Endothelial cell of umbilical vein (primary cell): ENCODE measurements around the gene RANGRF. TPM values are rescaled to one million over a fixed set of nuclear protein-coding genes. Genes with fewer than 3 reads are reported as not detected.

ENCODE experiments used
- BruUV-seq: library from RNA; stranded (reverse); fragments of 400-500 nt; replicated peaks from 2 replicates; lab custom pipeline; 2021; lab: Mats Ljungman, UMichigan
- CTCF ChIA-PET: fragments of 300-600, 350-600 bp; sonication (Branson Sonifier 250); formaldehyde crosslinking; loops from one replicate; lab custom pipeline; 2021; ENCODE audit warnings: antibody characterized with exemption, inconsistent platforms; lab: Charles Lee
- POLR2A ChIA-PET: fragments of 300-600, 350-600 bp; sonication (Branson Sonifier 250); formaldehyde crosslinking; loops from one replicate; lab custom pipeline; 2021; ENCODE audit warnings: antibody characterized with exemption, inconsistent platforms; lab: Charles Lee
- DNase-seq: peaks from one replicate; pipeline ENCODE4 v3.0.0-alpha.2; 2011; ENCODE audit warnings: low read depth, low spot score
- FAIRE-seq: peaks from 2 replicates; lab custom pipeline; 2011; peaks lifted over from hg19 to GRCh38; lab: Jason Lieb, UNC
- H2AFZ ChIP-seq: 2 replicates; pipeline ENCODE4 v1.6.0; 2012; ENCODE audit warnings: low read depth, low read length, control low read depth, inconsistent platforms
- H3K27ac ChIP-seq: 2 replicates; pipeline ENCODE4 v1.5.1; 2011; ENCODE audit warnings: low read depth, mild to moderate bottlenecking, control low read depth, low read length, moderate library complexity; ENCODE audit not compliant: insufficient read depth
- H3K27me3 ChIP-seq, 2 experiments: 2 replicates each; pipeline versions ENCODE4 v1.6.0 to v1.6.1; 2011; ENCODE audit warnings: low read length in 2 of 2, mixed read lengths in 1 of 2; ENCODE audit not compliant: control insufficient read depth in 2 of 2, insufficient read depth in 2 of 2
- H3K36me3 ChIP-seq, 2 experiments: 2 replicates in 1 of 2; 3 replicates in 1 of 2; pipeline ENCODE4 v1.5.1; 2011; ENCODE audit warnings: low read length in 2 of 2, mild to moderate bottlenecking in 1 of 2, moderate library complexity in 1 of 2; ENCODE audit not compliant: control insufficient read depth in 2 of 2, insufficient read depth in 2 of 2; ENCODE audit errors: extremely low read depth in 1 of 2
- H3K4me1 ChIP-seq: 3 replicates; pipeline ENCODE4 v1.5.1; 2011; ENCODE audit warnings: mild to moderate bottlenecking, low read length; ENCODE audit not compliant: control insufficient read depth, insufficient read depth; ENCODE audit errors: extremely low read depth
- H3K4me2 ChIP-seq: 2 replicates; pipeline ENCODE4 v1.6.1; 2011; ENCODE audit warnings: low read length, control low read depth, mixed read lengths; ENCODE audit not compliant: insufficient read depth
- H3K4me3 ChIP-seq, 3 experiments: fragments of 200-600 bp in 1 of 3; sonication (generic), shearing (Covaris generic) in 1 of 3; replicated peaks in 1 of 3; 2 replicates each; pipeline ENCODE4 v1.5.1; 2011 to 2016; ENCODE audit warnings: control low read depth in 3 of 3, low read length in 3 of 3, mild to moderate bottlenecking in 2 of 3, inconsistent platforms in 1 of 3, low read depth in 1 of 3, moderate library complexity in 1 of 3; ENCODE audit not compliant: insufficient read depth in 1 of 3
- H3K79me2 ChIP-seq: 2 replicates; pipeline ENCODE4 v1.6.0; 2012; ENCODE audit warnings: low read length, inconsistent platforms; ENCODE audit not compliant: control insufficient read depth, insufficient read depth
- H3K9ac ChIP-seq: replicated peaks from 2 replicates; pipeline ENCODE3; 2011; ENCODE audit warnings: low read length, control low read depth; ENCODE audit not compliant: insufficient read depth; ENCODE audit errors: extremely low read depth
- H3K9me1 ChIP-seq: replicated peaks from 3 replicates; pipeline ENCODE4 v1.6.0; 2011; ENCODE audit warnings: mild to moderate bottlenecking, low read length; ENCODE audit not compliant: control insufficient read depth, insufficient read depth; ENCODE audit errors: extremely low read depth
- H3K9me3 ChIP-seq: replicated peaks from 2 replicates; pipeline ENCODE4 v1.5.1; 2012; ENCODE audit warnings: low read length, inconsistent platforms; ENCODE audit not compliant: control insufficient read depth, insufficient read depth
- H4K20me1 ChIP-seq: replicated peaks from 2 replicates; pipeline ENCODE3; 2011; ENCODE audit warnings: mild to moderate bottlenecking, low read length; ENCODE audit not compliant: control insufficient read depth, insufficient read depth; ENCODE audit errors: extremely low read depth
- EZH2 ChIP-seq: IDR thresholded peaks from 2 replicates; pipeline ENCODE4 v1.6.1; 2012; ENCODE audit warnings: borderline replicate concordance, low read depth, mild to moderate bottlenecking, moderate library complexity, low read length, inconsistent platforms; ENCODE audit not compliant: severe bottlenecking
- FOS ChIP-seq: IDR thresholded peaks from 2 replicates; pipeline ENCODE4 v1.6.1; 2011; ENCODE audit warnings: mild to moderate bottlenecking, low read length, moderate library complexity, borderline replicate concordance; ENCODE audit not compliant: insufficient read depth
- GATA2 ChIP-seq: IDR thresholded peaks from 2 replicates; pipeline ENCODE4 v1.7.0; 2011; ENCODE audit warnings: low read depth, mild to moderate bottlenecking, moderate library complexity, mixed read lengths, low read length; ENCODE audit not compliant: insufficient read length, insufficient read depth
- JUN ChIP-seq: IDR thresholded peaks from 2 replicates; pipeline ENCODE4 v1.6.1; 2011; ENCODE audit warnings: borderline replicate concordance, low read depth; ENCODE audit not compliant: insufficient read length, insufficient read depth
- MYC ChIP-seq: IDR thresholded peaks from one replicate; pipeline ENCODE4 v1.6.1; 2011; ENCODE audit warnings: mild to moderate bottlenecking, low read depth, low read length
- POLR2A ChIP-seq: IDR thresholded peaks from 2 replicates; pipeline ENCODE4 v1.6.1; 2012; ENCODE audit warnings: low read depth, mild to moderate bottlenecking, control low read depth, low read length
- POLR2AphosphoS5 ChIP-seq: IDR thresholded peaks from 2 replicates; pipeline ENCODE4 v1.6.1; 2012; ENCODE audit warnings: low read depth, mild to moderate bottlenecking, control low read depth, low read length, moderate library complexity; ENCODE audit not compliant: insufficient read depth
- dilution Hi-C: fragments of 300-500 bp; cut with MboI; formaldehyde crosslinking; loops from one replicate; pipeline ENCODE4 v1.15.0; 2019; ENCODE audit warnings: low sequenced_read_pairs; ENCODE audit not compliant: extremely low pct_ligation_motif_present
- intact Hi-C: fragments of 100-400 bp; cut with micrococcal nuclease; formaldehyde crosslinking; loops from one replicate; pipeline ENCODE4 v1.10.0; 2022
- polyA plus RNA-seq, 4 experiments: library from polyadenylated mRNA; depleted of rRNA in 3 of 4; stranded (reverse) in 3 of 4; unstranded in 1 of 4; fragments of >200 nt; gene quantifications; 2 replicates each; pipeline versions ENCODE4 v1.2.1 to v1.2.3, GENCODE V29; 2011 to 2012; ENCODE audit warnings: missing spikeins in 1 of 4
- total RNA-seq: library from RNA; stranded (reverse); gene quantifications from 2 replicates; pipeline ENCODE4 v1.2.3, GENCODE V29; 2021
- TF ChIP-seq, protein P1 (sequence below), 2 donors: IDR thresholded peaks; 1 replicate in 1 of 2; 2 replicates in 1 of 2; pipeline ENCODE4 v1.5.1; 2011; ENCODE audit warnings: low read length in 2 of 2, mild to moderate bottlenecking in 2 of 2, moderate library complexity in 2 of 2, control low read depth in 1 of 2, inconsistent platforms in 1 of 2, low read depth in 1 of 2; ENCODE audit not compliant: insufficient read depth in 1 of 2; ENCODE audit errors: extremely low read depth in 1 of 2
- TF ChIP-seq, protein P2 (sequence below): IDR thresholded peaks from 2 replicates; pipeline ENCODE4 v1.6.1; 2011; ENCODE audit not compliant: insufficient read depth, insufficient read length

Gene RANGRF
- total and polyA plus RNA-seq, 2 donors (not counting 3 experiments of a cell fraction or from before 2014, with no cell fraction given), result 36.5 to 52.7 TPM

DNA sequence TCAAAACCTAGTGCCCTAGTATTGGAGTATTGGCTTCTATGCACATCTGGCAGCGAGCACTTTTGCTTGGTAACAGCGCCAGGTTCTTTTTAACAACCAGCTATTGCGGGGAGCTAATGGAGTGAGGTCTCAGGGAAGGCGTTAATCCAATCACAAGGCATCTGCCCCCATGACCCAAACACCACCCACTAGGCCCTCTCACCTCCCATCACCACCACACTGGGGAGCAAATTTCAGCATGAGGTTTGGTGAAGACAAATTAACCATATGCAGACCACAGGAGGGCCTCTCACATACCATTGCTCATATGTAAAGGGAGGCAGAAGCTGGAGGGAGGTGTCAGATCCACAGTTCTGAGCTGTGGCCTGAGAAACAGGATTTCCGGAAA lies 50.3 kb downstream of the RANGRF start:
- intact Hi-C loops (loop anchor here (10.0 kb wide), 1 partner anchor 1214 kb away; no protein-coding TSS in a partner anchor), dilution Hi-C loops (no loop called here)
- ChIA-PET POLR2A (no interaction called here), CTCF (interaction anchor here (0.8 to 2.1 kb wide), 5 partner anchors 9 to 38 kb away, joined by 4 to 9 read pairs (median 9); partner anchors contain the start of gene KRABD2)
- Histone ChIP-seq H3K36me3 (no peaks in the 10 kb centered on the region), H2AFZ (no peak overlapping the region), H4K20me1 (no peaks in the 10 kb centered on the region), H3K9ac (no peak overlapping the region), H3K79me2 (no peaks in the 10 kb centered on the region), H3K4me2 (no peak overlapping the region), H3K9me3 (no peaks in the 10 kb centered on the region), H3K9me1 (no peaks in the 10 kb centered on the region), H3K27ac (no peak overlapping the region), H3K27me3 (peaks cover 0 to 1% of the 10 kb centered on the region in 2 experiments), H3K4me3 (no peak overlapping the region), H3K4me1 (no peaks in the 10 kb centered on the region)
- DNase-seq (no peak), FAIRE-seq (no peak)
- BruUV-seq, result no TSS peak
- TF ChIP-seq GATA2 (no peak), POLR2AphosphoS5 (no peak), MYC (no peak), POLR2A (no peak), EZH2 (no peak), FOS (no peak), JUN (no peak)
- TF ChIP-seq, protein P1, sequence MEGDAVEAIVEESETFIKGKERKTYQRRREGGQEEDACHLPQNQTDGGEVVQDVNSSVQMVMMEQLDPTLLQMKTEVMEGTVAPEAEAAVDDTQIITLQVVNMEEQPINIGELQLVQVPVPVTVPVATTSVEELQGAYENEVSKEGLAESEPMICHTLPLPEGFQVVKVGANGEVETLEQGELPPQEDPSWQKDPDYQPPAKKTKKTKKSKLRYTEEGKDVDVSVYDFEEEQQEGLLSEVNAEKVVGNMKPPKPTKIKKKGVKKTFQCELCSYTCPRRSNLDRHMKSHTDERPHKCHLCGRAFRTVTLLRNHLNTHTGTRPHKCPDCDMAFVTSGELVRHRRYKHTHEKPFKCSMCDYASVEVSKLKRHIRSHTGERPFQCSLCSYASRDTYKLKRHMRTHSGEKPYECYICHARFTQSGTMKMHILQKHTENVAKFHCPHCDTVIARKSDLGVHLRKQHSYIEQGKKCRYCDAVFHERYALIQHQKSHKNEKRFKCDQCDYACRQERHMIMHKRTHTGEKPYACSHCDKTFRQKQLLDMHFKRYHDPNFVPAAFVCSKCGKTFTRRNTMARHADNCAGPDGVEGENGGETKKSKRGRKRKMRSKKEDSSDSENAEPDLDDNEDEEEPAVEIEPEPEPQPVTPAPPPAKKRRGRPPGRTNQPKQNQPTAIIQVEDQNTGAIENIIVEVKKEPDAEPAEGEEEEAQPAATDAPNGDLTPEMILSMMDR (IDR thresholded peaks at IDR 0.05; ENCODE audit: extremely low read depth in 1 of 2, insufficient read depth in 1 of 2, low read depth in 1 of 2, low read length in 2 of 2), result no peak
- TF ChIP-seq, protein P2, sequence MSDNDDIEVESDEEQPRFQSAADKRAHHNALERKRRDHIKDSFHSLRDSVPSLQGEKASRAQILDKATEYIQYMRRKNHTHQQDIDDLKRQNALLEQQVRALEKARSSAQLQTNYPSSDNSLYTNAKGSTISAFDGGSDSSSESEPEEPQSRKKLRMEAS, result no peak
